ENCODE data around the gene ST8SIA5. TPM values are rescaled to one million over a fixed set of nuclear protein-coding genes. Genes with fewer than 3 reads are reported as not detected.

ST8SIA5 gene
- polyA plus RNA-seq, 1 donor from 2014 or later = not detected

DNA sequence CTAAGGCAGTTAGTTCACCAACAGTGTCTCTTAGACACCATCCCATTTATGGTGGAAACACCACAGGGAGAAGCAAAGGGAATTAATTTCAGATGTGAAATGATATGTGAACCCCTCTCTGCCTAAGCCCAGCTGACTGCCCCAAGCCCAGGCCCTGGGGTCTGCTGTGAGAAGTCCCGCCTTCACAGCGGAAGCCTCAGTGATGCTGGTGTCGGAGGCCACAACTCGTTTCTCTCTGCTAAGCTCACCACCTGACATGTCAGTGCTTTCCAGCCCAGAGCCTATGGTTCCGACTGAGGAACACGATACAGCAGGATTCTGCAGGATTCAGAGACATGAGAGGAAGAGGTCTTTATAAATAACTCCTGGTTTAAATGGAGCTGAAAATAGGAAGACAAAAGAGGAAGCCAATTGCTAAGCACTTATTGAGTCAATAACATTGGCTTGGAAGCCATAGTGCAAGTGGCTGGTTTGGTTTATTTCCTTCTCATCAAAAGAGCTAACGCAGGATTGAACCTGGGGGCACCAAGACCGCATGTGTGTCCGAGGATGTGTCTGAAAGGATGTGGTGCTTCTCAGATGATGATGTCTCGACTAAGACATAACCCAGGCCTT, 78.0 kb downstream of the ST8SIA5 start:
- Mint-ChIP-seq H3K4me3 (no peak overlapping the region), H3K36me3 (peaks cover 5% of the 10 kb centered on the region), H3K27me3 (peaks cover 6% of the 10 kb centered on the region), H3K4me1 (no peaks in the 10 kb centered on the region), H3K9me3 (no peaks in the 10 kb centered on the region), H3K27ac (no peak overlapping the region)

DNA sequence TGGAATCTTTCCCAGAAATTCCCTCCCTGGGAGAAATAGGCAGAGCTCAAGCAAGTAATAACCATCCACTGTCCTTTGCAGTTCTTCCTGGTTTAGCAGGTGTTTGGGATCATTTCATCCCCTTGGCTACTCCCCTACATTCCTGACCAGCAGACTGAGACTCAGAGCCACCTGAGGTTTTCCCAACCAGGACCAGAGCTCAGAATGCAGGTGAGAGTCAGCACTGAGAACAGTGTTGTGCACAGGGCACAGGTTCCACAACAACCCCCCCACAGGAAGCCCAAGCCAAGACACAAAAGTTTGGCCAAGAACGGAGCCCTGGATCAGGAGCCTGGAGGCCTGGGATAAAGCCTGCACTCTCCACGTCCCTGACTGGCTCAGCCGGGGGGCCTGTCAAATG, 78.8 kb downstream of the ST8SIA5 start:
- Mint-ChIP-seq H3K4me1 (no peaks in the 10 kb centered on the region), H3K27me3 (peaks cover 6% of the 10 kb centered on the region), H3K9me3 (no peaks in the 10 kb centered on the region), H3K27ac (no peak overlapping the region), H3K36me3 (peaks cover 5% of the 10 kb centered on the region), H3K4me3 (no peak overlapping the region)

DNA sequence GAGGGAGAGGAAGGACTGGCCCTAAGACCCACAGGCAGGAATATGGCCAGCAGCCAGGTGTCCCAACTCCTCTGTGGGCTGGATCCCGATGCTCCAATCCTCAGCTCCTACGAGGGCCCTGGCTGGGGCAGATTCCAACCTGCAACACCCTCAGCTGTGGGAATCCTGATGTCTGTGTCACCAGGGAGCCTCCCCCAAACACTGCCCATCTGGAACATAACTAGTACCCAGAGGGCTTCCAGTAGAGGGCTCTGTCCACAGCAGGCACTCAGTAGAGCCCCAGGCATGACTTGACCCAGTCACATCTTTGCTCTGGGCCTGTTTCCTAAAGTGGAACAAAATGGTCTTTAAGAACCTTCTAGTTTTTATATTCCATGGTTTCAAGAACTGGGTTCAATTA, 79.2 kb downstream of the ST8SIA5 start:
- Mint-ChIP-seq H3K4me1 (no peaks in the 10 kb centered on the region), H3K36me3 (peaks cover 5% of the 10 kb centered on the region), H3K4me3 (no peak overlapping the region), H3K9me3 (no peaks in the 10 kb centered on the region), H3K27me3 (peaks cover 6% of the 10 kb centered on the region), H3K27ac (no peak overlapping the region)

DNA sequence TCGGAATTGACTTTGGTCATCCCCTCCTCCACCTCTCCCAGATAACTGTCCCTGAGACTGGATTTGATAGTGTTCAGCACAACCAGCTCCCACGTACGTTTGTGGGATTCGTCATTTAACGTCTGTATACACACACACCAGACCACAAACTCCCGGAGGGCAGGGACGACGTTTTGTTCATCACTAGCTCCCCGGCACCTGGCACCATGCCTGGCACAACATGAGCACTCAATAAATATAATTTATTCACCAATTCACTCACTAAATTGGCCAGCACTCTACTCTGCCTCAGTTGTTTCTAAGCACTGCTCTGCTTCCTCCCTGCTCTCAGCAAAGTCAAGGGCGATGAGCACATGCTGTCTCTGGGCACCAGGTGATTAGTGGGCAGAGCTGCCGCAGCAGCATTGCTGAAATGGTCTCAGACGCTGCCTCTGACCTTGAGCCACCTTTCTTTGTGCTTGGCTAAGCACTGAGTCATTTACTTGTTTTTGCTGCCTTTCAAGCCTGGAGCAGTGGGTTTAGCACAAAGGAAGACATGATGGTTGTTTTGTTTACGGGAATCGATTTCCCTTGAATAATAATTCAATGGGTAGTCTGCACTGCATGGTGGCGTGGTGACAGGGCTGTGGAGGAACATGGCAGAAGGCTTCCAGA, 80.5 kb downstream of the ST8SIA5 start:
- no peak overlapping the region for H3K4me3 Mint-ChIP-seq
- H3K36me3 Mint-ChIP-seq = peaks cover 3% of the 10 kb centered on the region
- no peak overlapping the region for H3K27ac Mint-ChIP-seq
- H3K4me1 Mint-ChIP-seq = no peaks in the 10 kb centered on the region
- H3K27me3 Mint-ChIP-seq = peaks cover 6% of the 10 kb centered on the region
- H3K9me3 Mint-ChIP-seq = no peaks in the 10 kb centered on the region

DNA sequence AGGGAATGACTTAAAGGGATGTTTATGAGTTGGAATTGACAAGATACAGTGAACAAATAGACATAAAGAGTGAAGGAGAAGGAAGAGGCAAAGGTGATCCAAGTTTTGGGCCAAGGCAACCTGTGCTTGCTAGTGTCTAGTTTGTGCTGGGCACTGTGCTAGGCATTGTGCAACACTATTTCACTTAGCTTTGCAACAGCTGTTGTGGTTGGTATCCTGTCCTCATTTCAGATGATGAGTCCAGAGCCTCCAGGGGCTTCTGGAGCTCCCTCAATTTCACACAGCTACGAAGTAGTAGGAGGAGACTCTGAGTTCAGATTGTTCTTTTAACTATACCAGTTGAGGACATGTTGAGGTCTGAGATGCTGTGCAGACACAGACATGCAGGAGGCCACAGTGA, 81.7 kb downstream of the ST8SIA5 start:
- H3K27ac Mint-ChIP-seq = no peak overlapping the region
- peaks cover 6% of the 10 kb centered on the region for H3K27me3 Mint-ChIP-seq
- H3K36me3 Mint-ChIP-seq = peaks cover 3% of the 10 kb centered on the region
- H3K9me3 Mint-ChIP-seq = no peaks in the 10 kb centered on the region
- H3K4me1 Mint-ChIP-seq = no peaks in the 10 kb centered on the region
- no peak overlapping the region for H3K4me3 Mint-ChIP-seq

DNA sequence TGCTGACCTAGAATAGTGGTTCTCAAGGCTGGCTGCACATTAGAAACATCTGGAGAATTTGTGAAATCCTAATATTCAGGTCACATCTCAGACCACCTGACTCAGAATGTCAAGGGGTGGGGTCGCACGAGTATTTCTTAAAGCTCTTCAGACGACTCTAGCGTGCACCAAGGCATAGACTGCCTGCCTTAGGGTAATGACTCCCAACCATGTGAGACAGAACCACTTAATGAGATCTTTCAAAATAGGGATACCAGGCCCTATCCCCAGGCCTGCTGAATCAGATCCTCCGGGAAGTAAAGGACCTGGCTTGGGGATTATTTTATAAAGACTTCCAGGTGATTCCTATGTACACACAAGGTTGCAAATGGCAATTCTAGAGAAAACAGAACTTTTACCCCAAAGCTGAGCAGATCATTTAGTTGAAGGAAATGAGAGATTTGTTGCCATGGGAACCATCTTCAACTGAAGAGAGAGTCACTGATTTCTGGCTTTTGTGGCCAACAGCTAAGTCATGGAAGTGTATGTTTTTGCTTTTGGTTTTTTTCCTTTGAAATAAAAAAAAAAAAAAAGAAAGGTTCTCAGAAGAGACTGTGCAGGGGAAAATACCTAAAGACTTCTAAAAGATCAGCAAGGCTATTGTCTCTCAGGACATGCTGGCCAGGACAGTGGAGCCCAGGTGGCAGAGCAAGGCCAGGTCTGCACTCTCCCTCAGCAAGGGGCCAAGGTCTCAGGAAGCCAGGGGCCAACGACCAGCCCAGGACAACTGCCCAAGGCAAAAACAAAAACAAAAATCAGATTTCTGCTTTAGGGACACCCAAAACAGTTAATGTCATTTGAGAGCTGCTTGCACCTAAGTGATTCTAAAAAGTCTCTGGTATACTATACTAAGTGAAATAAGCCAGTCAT, 84.5 kb downstream of the ST8SIA5 start:
- Mint-ChIP-seq H3K27ac (no peak overlapping the region), H3K9me3 (peaks cover 0 to 1% (median 0%) of the 10 kb centered on the region in 3 donors), H3K4me1 (no peaks in the 10 kb centered on the region), H3K27me3 (peaks cover 8% of the 10 kb centered on the region), H3K36me3 (peaks cover 1% of the 10 kb centered on the region), H3K4me3 (no peak overlapping the region)

DNA sequence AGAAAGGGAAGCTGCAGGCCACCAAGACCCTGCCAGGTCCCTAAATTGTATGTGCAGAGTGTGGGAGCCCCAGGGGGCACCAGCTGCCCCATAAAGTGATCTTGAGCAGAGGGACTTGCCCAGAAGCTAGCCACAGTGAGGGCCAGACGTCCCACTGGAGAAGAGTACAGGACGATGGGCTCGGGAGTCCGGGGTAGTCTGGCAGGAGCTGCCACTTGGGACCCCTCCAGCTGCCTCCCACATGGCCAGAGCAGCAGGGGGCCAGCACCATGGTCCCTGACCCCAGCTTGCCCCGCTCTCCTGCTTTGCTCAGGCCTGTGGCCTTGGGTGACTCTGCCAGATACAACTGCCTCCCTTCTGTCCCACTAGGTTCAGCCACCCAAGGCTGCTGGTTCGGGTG, 88.2 kb downstream of the ST8SIA5 start:
- Mint-ChIP-seq H3K27me3 (peaks cover 2% of the 10 kb centered on the region), H3K27ac (peak overlapping the region in 1 of 3 donors; percentile 41), H3K36me3 (no peaks in the 10 kb centered on the region), H3K4me3 (no peak overlapping the region), H3K9me3 (peaks cover 0 to 1% (median 0%) of the 10 kb centered on the region in 3 donors), H3K4me1 (no peaks in the 10 kb centered on the region)

DNA sequence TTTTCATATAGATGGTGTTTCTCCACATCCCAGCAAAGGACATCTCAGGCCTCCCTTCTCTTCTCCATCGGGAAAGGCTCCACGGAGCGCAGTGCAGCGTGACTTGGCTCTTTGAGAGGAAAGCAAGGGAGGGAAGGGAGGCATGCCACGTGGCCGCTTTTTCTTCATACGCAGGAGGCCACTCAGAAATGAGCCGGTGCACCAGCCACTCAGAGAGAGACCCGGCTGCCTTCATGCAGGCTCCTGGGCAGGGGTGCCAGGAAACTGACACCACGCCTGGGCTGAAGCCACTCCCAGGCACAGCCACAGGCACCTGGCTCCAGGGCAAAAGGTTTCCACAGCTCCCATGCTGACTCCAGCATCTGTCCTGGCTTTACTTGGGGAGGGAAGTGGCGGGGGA, 88.7 kb downstream of the ST8SIA5 start:
- H3K4me3 Mint-ChIP-seq = no peak overlapping the region
- H3K36me3 Mint-ChIP-seq = peaks cover 3% of the 10 kb centered on the region
- peaks cover 0 to 1% (median 0%) of the 10 kb centered on the region in 3 donors for H3K9me3 Mint-ChIP-seq
- no peak overlapping the region for H3K27ac Mint-ChIP-seq
- H3K27me3 Mint-ChIP-seq = peaks cover 2% of the 10 kb centered on the region
- no peaks in the 10 kb centered on the region for H3K4me1 Mint-ChIP-seq

DNA sequence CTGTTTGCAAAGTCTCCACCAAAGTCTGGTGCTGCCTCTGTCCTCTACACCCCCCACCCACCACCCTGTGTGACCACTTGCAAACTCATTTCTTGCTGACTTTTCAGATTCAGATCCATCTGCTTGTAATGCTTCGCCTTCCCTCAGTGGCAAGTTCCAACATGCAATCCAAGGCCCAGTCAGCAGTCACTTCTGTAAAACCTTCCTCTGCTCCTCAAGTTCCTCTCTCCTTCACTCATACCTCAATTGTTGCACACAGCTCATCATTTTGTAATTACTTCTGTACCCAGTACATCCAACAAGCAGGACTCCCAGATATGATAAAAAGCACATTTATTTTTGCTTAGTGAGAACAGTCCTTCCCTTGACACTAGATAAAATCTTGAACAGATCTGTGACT, 93.3 kb downstream of the ST8SIA5 start:
- no peaks in the 10 kb centered on the region for H3K4me1 Mint-ChIP-seq

DNA sequence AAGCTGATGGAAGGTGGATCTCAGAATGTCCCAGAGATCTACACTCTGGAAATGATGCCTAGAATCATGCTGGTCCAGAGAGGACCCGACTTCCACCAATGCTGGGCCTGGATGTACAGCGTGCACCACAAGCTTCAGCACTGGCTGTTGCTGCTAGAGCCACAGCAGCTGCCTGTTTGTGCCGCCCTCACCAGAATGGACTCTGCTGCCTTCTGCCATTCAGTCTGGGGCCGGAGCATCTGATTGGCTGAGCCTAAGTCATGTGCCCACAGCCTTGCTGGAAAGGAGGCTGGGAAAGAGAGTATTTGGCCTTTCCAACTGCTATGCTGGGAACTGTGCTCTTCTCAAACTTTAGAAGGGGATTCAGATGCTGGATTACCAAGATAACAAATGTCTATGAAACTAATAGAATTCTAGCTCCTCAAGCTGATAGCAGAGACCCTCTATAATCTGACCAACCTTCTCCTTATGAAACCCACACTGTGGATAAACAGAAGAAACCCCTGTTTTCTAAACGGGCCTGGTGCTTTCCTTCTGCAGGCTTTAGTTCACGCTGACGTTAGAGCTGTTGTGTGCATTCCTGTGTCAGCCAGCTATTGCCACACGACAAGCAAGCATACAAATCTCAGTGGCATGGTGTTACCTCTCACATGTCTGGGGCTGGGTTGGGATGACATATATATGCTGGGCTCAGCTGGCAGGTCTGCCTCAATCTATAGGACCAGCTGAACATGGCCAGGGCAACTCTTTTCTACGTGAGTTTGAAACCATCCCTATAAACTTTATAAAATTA, 95.7 kb downstream of the ST8SIA5 start:
- Mint-ChIP-seq H3K9me3 (no peaks in the 10 kb centered on the region), H3K36me3 (peaks cover 6% of the 10 kb centered on the region), H3K4me3 (no peak overlapping the region), H3K27ac (no peak overlapping the region), H3K27me3 (peaks cover 2% of the 10 kb centered on the region), H3K4me1 (peaks cover 0 to 1% (median 0%) of the 10 kb centered on the region in 3 donors)

More for the DNA sequence above, 93.3 kb downstream of the ST8SIA5 start:
- H3K9me3 Mint-ChIP-seq = peaks cover 0 to 1% (median 0%) of the 10 kb centered on the region in 3 donors
- H3K27me3 Mint-ChIP-seq = peaks cover 2% of the 10 kb centered on the region
- H3K4me3 Mint-ChIP-seq = peak overlapping the region in 1 of 4 donors; percentile 83
- no peak overlapping the region for H3K27ac Mint-ChIP-seq
- peaks cover 6% of the 10 kb centered on the region for H3K36me3 Mint-ChIP-seq

DNA sequence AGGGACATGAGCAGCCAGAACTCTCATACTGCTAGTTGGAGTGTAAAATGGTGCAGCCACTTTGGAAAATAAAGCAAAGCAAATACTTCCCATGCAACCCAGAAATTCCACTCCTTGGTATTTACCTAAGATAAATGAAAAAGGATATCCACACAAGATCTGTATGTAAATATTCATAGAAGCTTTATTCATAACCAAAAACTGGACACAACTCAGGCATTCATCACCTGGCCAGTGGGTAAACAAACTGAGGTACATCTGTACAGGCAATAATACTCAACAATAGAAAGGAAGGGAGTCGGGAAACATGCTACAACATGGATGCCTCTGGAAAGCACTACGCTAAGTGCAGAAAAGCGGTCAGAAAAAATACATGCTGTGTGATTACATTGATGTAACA, 97.4 kb downstream of the ST8SIA5 start:
- Mint-ChIP-seq H3K27ac (no peak overlapping the region), H3K4me1 (peaks cover 0 to 1% (median 0%) of the 10 kb centered on the region in 3 donors), H3K36me3 (peaks cover 6% of the 10 kb centered on the region), H3K27me3 (peaks cover 2% of the 10 kb centered on the region), H3K9me3 (no peaks in the 10 kb centered on the region), H3K4me3 (no peak overlapping the region)

DNA sequence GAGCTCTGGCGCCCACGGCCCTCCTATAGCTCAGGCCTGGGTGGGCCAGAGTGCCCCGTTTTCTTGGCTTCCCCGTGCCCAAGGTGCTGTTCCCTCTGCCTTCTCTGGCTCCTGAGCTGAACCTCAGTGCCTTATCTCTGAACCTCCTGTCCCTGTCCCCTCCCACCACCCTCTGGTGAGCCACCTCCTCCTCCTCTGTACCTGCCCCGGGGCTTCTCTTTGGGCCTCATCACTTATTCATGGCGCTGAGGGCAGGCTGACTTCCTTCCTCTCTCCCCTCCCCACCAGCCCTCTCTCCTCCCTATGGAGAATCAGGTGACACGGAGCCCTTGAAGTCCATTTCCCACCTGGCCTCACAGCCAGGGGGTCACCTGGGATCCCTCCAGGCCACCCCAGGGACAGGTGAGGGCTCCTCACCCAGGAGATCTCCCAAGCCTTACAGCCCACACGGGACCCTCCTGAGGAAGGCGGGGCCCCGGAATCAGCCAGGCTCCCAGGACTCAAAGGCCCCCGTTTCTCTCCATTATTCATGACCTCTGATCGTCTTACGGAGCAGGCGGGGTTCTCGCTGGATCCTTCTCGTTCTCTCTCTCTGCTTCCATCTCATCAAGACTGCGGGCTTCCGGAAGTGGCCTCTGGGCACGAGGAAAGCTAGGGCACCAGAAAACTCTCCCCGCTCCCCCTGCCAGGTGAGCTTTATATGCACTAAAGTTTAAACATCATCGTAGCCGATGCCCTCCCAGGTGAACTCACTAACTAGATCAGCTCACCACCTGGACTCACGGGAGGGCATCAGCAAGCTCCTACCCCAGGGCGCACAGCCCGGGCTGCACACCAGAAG, 99.5 kb downstream of the ST8SIA5 start, which contains the start of gene LOXHD1:
LOXHD1 (minus strand) TSS at position 106 of the 841 bp plus-strand sequence. CDS start 187 bp downstream, outside the sequence.
- peaks cover 0 to 1% (median 0%) of the 10 kb centered on the region in 3 donors for H3K4me1 Mint-ChIP-seq
- no peaks in the 10 kb centered on the region for H3K36me3 Mint-ChIP-seq
- H3K27me3 Mint-ChIP-seq = peaks cover 1% of the 10 kb centered on the region
- H3K9me3 Mint-ChIP-seq = no peaks in the 10 kb centered on the region
- H3K4me3 Mint-ChIP-seq = no peak within 1 kb of the TSS
- no peak within 1 kb of the TSS for H3K27ac Mint-ChIP-seq

DNA sequence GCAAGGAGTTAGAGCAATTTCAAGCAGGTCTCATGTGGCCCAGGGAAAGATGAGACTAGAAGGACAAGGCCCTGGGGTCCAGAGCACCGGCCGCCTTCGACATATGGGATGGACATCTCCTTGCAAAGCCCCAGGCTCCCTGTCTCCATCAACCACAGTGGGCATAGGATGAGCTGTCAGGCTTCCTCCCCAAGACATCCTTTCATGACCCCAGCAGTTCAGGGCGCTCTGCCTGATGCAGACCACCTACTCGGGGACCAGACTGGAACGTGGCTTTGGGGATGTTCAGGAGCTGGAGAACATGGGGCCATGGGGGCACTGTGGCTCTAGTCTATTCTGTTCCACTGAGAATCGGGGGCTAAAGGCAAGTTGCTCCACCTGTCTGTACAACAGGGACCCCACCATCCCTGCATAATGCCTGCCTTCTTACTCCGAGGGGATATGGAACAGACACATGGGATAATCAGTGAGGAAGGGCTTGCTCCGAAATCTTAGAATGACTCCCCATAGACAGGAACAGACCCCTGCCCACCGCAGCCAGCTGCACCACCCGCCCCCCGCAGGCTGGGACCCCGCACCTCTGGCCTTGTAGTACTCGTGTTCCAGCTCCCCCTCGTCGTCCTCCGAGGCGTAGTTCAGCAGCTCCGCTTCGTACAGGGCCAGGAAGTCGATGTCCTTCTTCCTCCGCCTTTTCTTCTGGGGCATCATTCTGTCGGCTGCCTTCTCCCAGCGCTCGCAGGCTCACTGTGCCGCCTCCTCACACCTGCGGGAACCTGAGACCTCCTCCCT, 100.3 kb downstream of the ST8SIA5 start:
- no peaks in the 10 kb centered on the region for H3K36me3 Mint-ChIP-seq
- H3K4me3 Mint-ChIP-seq = no peak overlapping the region
- H3K27ac Mint-ChIP-seq = no peak overlapping the region

More for the DNA sequence above, 100.3 kb downstream of the ST8SIA5 start:
- Mint-ChIP-seq H3K9me3 (no peaks in the 10 kb centered on the region), H3K4me1 (peaks cover 0 to 1% (median 0%) of the 10 kb centered on the region in 3 donors), H3K27me3 (peaks cover 1% of the 10 kb centered on the region)
